H9 (cell line): ENCODE data around the gene RSPH9. TPM values are rescaled to one million over a fixed set of nuclear protein-coding genes. Genes with fewer than 3 reads are reported as not detected.

Experiments
- DNase-seq: peaks from one replicate; pipeline ENCODE4 v3.0.0-alpha.2; 2017
- H2AFZ ChIP-seq: one replicate; pipeline ENCODE4 v1.6.1; 2013; ENCODE audit warnings: mild to moderate bottlenecking, low read length, control low read depth, moderate library complexity
- H2AK5ac ChIP-seq: 2 replicates; pipeline ENCODE4 v1.6.1; 2013; ENCODE audit warnings: low read length, control low read depth, mixed read lengths; ENCODE audit not compliant: insufficient read length
- H2BK120ac ChIP-seq: one replicate; pipeline ENCODE4 v1.6.1; 2013; ENCODE audit warnings: low read depth, mild to moderate bottlenecking, low read length, control low read depth, inconsistent platforms; ENCODE audit not compliant: poor library complexity, severe bottlenecking
- H2BK12ac ChIP-seq: 2 replicates; pipeline ENCODE4 v1.6.1; 2013; ENCODE audit warnings: low read length, control low read depth, mixed read lengths, low read depth; ENCODE audit not compliant: insufficient read length
- H2BK15ac ChIP-seq: 2 replicates; pipeline ENCODE4 v1.6.1; 2013; ENCODE audit warnings: low read depth, low read length, control low read depth
- H2BK20ac ChIP-seq: one replicate; pipeline ENCODE4 v1.6.1; 2013; ENCODE audit warnings: low read depth, mild to moderate bottlenecking, low read length, control low read depth, inconsistent platforms; ENCODE audit not compliant: poor library complexity, severe bottlenecking
- H2BK5ac ChIP-seq: 2 replicates; pipeline ENCODE4 v1.6.1; 2013; ENCODE audit warnings: low read length, control low read depth, mixed read lengths; ENCODE audit not compliant: insufficient read length
- H3K14ac ChIP-seq: 2 replicates; pipeline ENCODE4 v1.6.1; 2013; ENCODE audit warnings: low read length, control low read depth; ENCODE audit not compliant: insufficient read depth
- H3K18ac ChIP-seq: 2 replicates; pipeline ENCODE4 v1.6.1; 2013; ENCODE audit warnings: low read depth, mild to moderate bottlenecking, mixed read lengths, low read length, control low read depth; ENCODE audit not compliant: insufficient read length
- H3K23ac ChIP-seq: 2 replicates; pipeline ENCODE4 v1.6.1; 2013; ENCODE audit warnings: low read length, control low read depth, mixed read lengths, low read depth; ENCODE audit not compliant: insufficient read length
- H3K23me2 ChIP-seq: 2 replicates; pipeline ENCODE4 v1.6.1; 2013; ENCODE audit warnings: low read depth, mild to moderate bottlenecking, mixed read lengths, low read length, control low read depth; ENCODE audit not compliant: insufficient read length, poor library complexity, severe bottlenecking
- H3K27ac ChIP-seq: 2 replicates; pipeline ENCODE4 v1.5.1; 2013; ENCODE audit warnings: low read length, control low read depth, mixed read lengths, low read depth; ENCODE audit not compliant: insufficient read length
- H3K27me3 ChIP-seq: 2 replicates; pipeline ENCODE4 v1.6.1; 2013; ENCODE audit warnings: low read length, control low read depth, inconsistent platforms; ENCODE audit not compliant: insufficient read depth
- H3K4ac ChIP-seq: 2 replicates; pipeline ENCODE4 v1.6.1; 2013; ENCODE audit warnings: low read depth, mild to moderate bottlenecking, control low read depth, inconsistent platforms, low read length, moderate library complexity
- H3K4me1 ChIP-seq: 2 replicates; pipeline ENCODE4 v1.6.1; 2013; ENCODE audit warnings: low read length, control low read depth, inconsistent platforms; ENCODE audit not compliant: insufficient read depth
- H3K4me2 ChIP-seq: 2 replicates; pipeline ENCODE4 v1.6.1; 2013; ENCODE audit warnings: low read length, control low read depth, mixed read lengths; ENCODE audit not compliant: insufficient read length, insufficient read depth
- H3K56ac ChIP-seq: 2 replicates; pipeline ENCODE4 v1.6.1; 2013; ENCODE audit warnings: low read depth, mild to moderate bottlenecking, mixed read lengths, low read length, control low read depth; ENCODE audit not compliant: insufficient read length
- H3K79me1 ChIP-seq: 2 replicates; pipeline ENCODE4 v1.6.1; 2013; ENCODE audit warnings: low read depth, mild to moderate bottlenecking, moderate library complexity, low read length, control low read depth, inconsistent platforms; ENCODE audit not compliant: insufficient read depth, poor library complexity, severe bottlenecking
- H3K79me2 ChIP-seq: 2 replicates; pipeline ENCODE4 v1.6.1; 2013; ENCODE audit warnings: low read length, control low read depth, inconsistent platforms; ENCODE audit not compliant: insufficient read depth
- H3K9ac ChIP-seq: 2 replicates; pipeline ENCODE4 v1.6.1; 2013; ENCODE audit warnings: low read length, control low read depth, mixed read lengths; ENCODE audit not compliant: insufficient read length; ENCODE audit errors: extremely low read depth
- H3K9me3 ChIP-seq: one replicate; pipeline ENCODE4 v1.6.1; 2013; ENCODE audit warnings: low read depth, low read length, inconsistent platforms; ENCODE audit not compliant: control insufficient read depth
- H3T11ph ChIP-seq: one replicate; pipeline ENCODE4 v1.6.1; 2013; ENCODE audit warnings: mild to moderate bottlenecking, low read length, control low read depth, inconsistent platforms
- H4K20me1 ChIP-seq: one replicate; pipeline ENCODE4 v1.6.1; 2013; ENCODE audit not compliant: control insufficient read depth, insufficient read length, insufficient read depth
- H4K5ac ChIP-seq: 2 replicates; pipeline ENCODE4 v1.6.1; 2013; ENCODE audit warnings: low read depth, mild to moderate bottlenecking, mixed read lengths, low read length, control low read depth; ENCODE audit not compliant: insufficient read length
- H4K8ac ChIP-seq: replicated peaks from 2 replicates; pipeline ENCODE4 v1.6.1; 2013; ENCODE audit warnings: low read length, control low read depth, mixed read lengths, low read depth; ENCODE audit not compliant: insufficient read length
- H4K91ac ChIP-seq: 2 replicates; pipeline ENCODE4 v1.6.1; 2013; ENCODE audit warnings: low read depth, mild to moderate bottlenecking, moderate library complexity, mixed read lengths, low read length, control low read depth; ENCODE audit not compliant: insufficient read length
- H3K27ac Mint-ChIP-seq, 3 experiments: 2 replicates in 2 of 3; 3 replicates in 1 of 3; pipeline ENCODE4 v1.8.0; 2020 to 2021; ENCODE audit warnings: mixed read lengths in 3 of 3, mild to moderate bottlenecking in 1 of 3, moderate library complexity in 1 of 3
- H3K27me3 Mint-ChIP-seq: 2 replicates; pipeline ENCODE4 v1.8.0; 2021; ENCODE audit warnings: low read depth, mild to moderate bottlenecking, moderate library complexity, mixed read lengths
- H3K36me3 Mint-ChIP-seq, 3 experiments: 2 replicates in 2 of 3; 3 replicates in 1 of 3; pipeline ENCODE4 v1.8.0; 2020 to 2021; ENCODE audit warnings: low read depth in 3 of 3, mixed read lengths in 3 of 3; ENCODE audit not compliant: insufficient read depth in 1 of 3
- H3K4me1 Mint-ChIP-seq, 2 experiments: 2 replicates each; pipeline ENCODE4 v1.8.0; 2020; ENCODE audit warnings: mixed read lengths in 2 of 2
- H3K4me3 Mint-ChIP-seq, 2 experiments: 2 replicates in 1 of 2; 3 replicates in 1 of 2; pipeline ENCODE4 v1.8.0; 2020 to 2021; ENCODE audit warnings: mild to moderate bottlenecking in 2 of 2, mixed read lengths in 2 of 2, moderate library complexity in 1 of 2
- H3K9me3 Mint-ChIP-seq, 2 experiments: 2 replicates in 1 of 2; 3 replicates in 1 of 2; pipeline ENCODE4 v1.8.0; 2020; ENCODE audit warnings: mild to moderate bottlenecking in 2 of 2, mixed read lengths in 2 of 2, moderate library complexity in 1 of 2
- WGBS: extraction: QIAGEN DNeasy Blood & Tissue Kit; methylation state at CpG from one replicate; pipeline ENCODE4 v1.1.7; 2013; ENCODE audit warnings: missing lambda C conversion rate, low lambda C conversion rate, mixed read lengths; ENCODE audit not compliant: insufficient read length; ENCODE audit errors: extremely low coverage; 5-methylcytosine and 5-hydroxymethylcytosine counted together
- total RNA-seq: library from RNA; stranded (reverse); gene quantifications from 2 replicates; pipeline ENCODE4 v1.2.1, GENCODE V29; 2021
- TF ChIP-seq, protein P1 (sequence below): fragments of 200-600 bp; sonication (generic); conservative IDR thresholded peaks from 3 replicates; pipeline ENCODE4 v1.8.0; 2021; ENCODE audit warnings: antibody characterized with exemption, mild to moderate bottlenecking

Gene RSPH9
- total RNA-seq, 1 experiment from 2014 or later, result 0.39 TPM

DNA sequence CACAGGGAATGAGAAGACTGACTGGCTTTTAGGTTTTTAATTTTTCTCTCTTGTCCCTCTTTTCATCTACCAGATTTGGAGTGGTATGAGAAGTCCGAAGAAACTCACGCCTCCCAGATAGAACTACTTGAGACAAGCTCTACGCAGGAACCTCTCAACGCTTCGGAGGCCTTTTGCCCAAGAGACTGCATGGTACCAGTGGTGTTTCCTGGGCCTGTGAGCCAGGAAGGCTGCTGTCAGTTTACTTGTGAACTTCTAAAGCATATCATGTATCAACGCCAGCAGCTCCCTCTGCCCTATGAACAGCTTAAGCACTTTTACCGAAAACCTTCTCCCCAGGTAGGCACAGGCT, 8.6 kb upstream of the RSPH9 start:
- Mint-ChIP-seq H3K36me3 (peaks cover 22 to 47% (median 42%) of the 10 kb centered on the region in 3 experiments; a peak in 6 of 7 replicates), H3K4me3 (peak overlapping the region; percentile 94 to 96), H3K27me3 (no peaks in the 10 kb centered on the region), H3K27ac (peak overlapping the region in 2 of 3 experiments; percentile 63 to 97; a peak in 3 of 7 replicates), H3K9me3 (no peaks in the 10 kb centered on the region), H3K4me1 (peaks cover 21 to 26% of the 10 kb centered on the region in 2 experiments)
- no peak for DNase-seq
- no peak overlapping the region for H2BK15ac ChIP-seq
- no peak overlapping the region for H2AK5ac ChIP-seq
- H3K18ac ChIP-seq, result no peak overlapping the region
- no CpG with 5 or more reads among the region's 7 CpGs for WGBS
- H4K8ac ChIP-seq, result no peak overlapping the region
- H2BK120ac ChIP-seq, result no peak overlapping the region
- H3K79me2 ChIP-seq, result peaks cover 11% of the 10 kb centered on the region; the same call in 1 of the 2 replicates
- no peak overlapping the region for H3K4ac ChIP-seq
- no peak overlapping the region for H2AFZ ChIP-seq
- peaks cover 6% of the 10 kb centered on the region for H3K23me2 ChIP-seq
- no peak overlapping the region for H3T11ph ChIP-seq
- no peak overlapping the region for H2BK12ac ChIP-seq
- no peak overlapping the region for H4K5ac ChIP-seq
- peak overlapping the region; percentile 93 for H3K4me2 ChIP-seq
- no peak overlapping the region for H4K91ac ChIP-seq
- H3K56ac ChIP-seq, result no peak overlapping the region
- peaks cover 3% of the 10 kb centered on the region for H3K79me1 ChIP-seq
- H2BK20ac ChIP-seq, result no peak overlapping the region
- no peaks in the 10 kb centered on the region for H3K9me3 ChIP-seq
- H3K27ac ChIP-seq, result no peak overlapping the region
- TF ChIP-seq, protein P1, sequence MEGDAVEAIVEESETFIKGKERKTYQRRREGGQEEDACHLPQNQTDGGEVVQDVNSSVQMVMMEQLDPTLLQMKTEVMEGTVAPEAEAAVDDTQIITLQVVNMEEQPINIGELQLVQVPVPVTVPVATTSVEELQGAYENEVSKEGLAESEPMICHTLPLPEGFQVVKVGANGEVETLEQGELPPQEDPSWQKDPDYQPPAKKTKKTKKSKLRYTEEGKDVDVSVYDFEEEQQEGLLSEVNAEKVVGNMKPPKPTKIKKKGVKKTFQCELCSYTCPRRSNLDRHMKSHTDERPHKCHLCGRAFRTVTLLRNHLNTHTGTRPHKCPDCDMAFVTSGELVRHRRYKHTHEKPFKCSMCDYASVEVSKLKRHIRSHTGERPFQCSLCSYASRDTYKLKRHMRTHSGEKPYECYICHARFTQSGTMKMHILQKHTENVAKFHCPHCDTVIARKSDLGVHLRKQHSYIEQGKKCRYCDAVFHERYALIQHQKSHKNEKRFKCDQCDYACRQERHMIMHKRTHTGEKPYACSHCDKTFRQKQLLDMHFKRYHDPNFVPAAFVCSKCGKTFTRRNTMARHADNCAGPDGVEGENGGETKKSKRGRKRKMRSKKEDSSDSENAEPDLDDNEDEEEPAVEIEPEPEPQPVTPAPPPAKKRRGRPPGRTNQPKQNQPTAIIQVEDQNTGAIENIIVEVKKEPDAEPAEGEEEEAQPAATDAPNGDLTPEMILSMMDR, result no peak
- no peaks in the 10 kb centered on the region; the same call in 1 of the 2 replicates for H3K4me1 ChIP-seq
- H2BK5ac ChIP-seq, result no peak overlapping the region
- no peaks in the 10 kb centered on the region for H4K20me1 ChIP-seq
- H3K23ac ChIP-seq, result no peak overlapping the region
- no peaks in the 10 kb centered on the region for H3K27me3 ChIP-seq
- peak overlapping the region; percentile 69 for H3K9ac ChIP-seq
- no peak overlapping the region for H3K14ac ChIP-seq
